ENCODE measurements around the gene HTR3B.

- TF ChIP-seq CTCF (IDR thresholded peaks at IDR 0.05; ENCODE audit: poor library complexity) (no peak), EZH2 (IDR thresholded peaks at IDR 0.05; ENCODE audit: borderline replicate concordance) (no peak), EZH2phosphoT487 (IDR thresholded peaks at IDR 0.05; ENCODE audit: low read depth, severe bottlenecking, unreplicated experiment) (no peak)
Observed at GRCh38 chr11:113877670-113878055, 26.9 kb upstream of the HTR3B start.

Measured in hepatocyte (in vitro differentiated cells).